Tibial nerve (tissue), 3 donors: ENCODE results near the gene ANKRD37.

ENCODE experiments used
- POLR2A ChIP-seq, 2 donors: fragments of 450-650 bp; IDR thresholded peaks; one replicate each; pipeline ENCODE4 v1.6.1; 2017; ENCODE audit warnings: antibody characterized with exemption in 2 of 2, mild to moderate bottlenecking in 2 of 2, moderate library complexity in 2 of 2
- TF ChIP-seq, protein P1 (sequence below), 5 experiments: fragments of 200-600 bp in 3 of 5; fragments of 450-650 bp in 2 of 5; sonication (generic) in 3 of 5; IDR thresholded peaks; one replicate each; pipeline ENCODE4 v1.5.1; 2016 to 2019; ENCODE audit warnings: antibody characterized with exemption in 5 of 5, mild to moderate bottlenecking in 3 of 5, moderate library complexity in 2 of 5

DNA sequence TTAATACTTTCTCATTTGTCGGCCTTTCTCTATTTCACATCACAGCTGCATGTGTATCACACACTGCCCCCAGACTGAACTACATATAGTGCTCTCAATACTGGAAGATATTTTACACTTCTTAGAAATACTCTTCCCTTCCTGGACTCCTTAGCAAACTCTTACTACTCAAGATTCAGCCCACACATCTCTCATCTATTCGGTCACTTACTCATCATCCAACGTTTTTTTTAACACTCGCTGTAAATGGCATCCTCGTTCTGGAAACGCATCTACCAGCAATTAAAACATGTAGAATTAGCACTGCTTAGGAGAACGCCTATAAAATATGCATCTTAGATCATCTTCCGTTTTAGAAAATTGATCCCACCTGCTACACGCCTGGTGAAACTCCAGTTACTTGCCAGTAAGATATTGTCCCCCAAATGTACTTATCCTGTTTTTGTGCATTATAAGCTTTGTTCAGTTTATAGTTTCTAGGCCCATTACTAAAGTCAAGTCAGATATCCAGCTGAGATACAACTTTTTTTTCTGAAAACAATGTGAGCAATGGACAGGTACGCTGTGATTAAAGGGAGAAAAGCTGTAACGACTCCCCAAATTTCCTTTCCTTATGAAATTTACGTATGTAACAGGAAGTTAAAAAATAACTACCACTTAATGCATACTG, 1.9 kb upstream of the ANKRD37 start:
- TF ChIP-seq, protein P1, sequence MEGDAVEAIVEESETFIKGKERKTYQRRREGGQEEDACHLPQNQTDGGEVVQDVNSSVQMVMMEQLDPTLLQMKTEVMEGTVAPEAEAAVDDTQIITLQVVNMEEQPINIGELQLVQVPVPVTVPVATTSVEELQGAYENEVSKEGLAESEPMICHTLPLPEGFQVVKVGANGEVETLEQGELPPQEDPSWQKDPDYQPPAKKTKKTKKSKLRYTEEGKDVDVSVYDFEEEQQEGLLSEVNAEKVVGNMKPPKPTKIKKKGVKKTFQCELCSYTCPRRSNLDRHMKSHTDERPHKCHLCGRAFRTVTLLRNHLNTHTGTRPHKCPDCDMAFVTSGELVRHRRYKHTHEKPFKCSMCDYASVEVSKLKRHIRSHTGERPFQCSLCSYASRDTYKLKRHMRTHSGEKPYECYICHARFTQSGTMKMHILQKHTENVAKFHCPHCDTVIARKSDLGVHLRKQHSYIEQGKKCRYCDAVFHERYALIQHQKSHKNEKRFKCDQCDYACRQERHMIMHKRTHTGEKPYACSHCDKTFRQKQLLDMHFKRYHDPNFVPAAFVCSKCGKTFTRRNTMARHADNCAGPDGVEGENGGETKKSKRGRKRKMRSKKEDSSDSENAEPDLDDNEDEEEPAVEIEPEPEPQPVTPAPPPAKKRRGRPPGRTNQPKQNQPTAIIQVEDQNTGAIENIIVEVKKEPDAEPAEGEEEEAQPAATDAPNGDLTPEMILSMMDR (IDR thresholded peaks at IDR 0.05): no peak
- no peak for TF ChIP-seq POLR2A (IDR thresholded peaks at IDR 0.05)
